BJ (cell line): ENCODE results near the gene ZNF593. TPM values are rescaled to one million over a fixed set of nuclear protein-coding genes. Genes with fewer than 3 reads are reported as not detected.
A peak's percentile ranks its signal among the peaks of the same experiment; 100 is the strongest.

Source experiments
- CTCF ChIA-PET: fragments of 350-600 bp; formaldehyde crosslinking; extraction: SDS; loops from one replicate; lab custom pipeline; 2021; ENCODE audit warnings: antibody characterized with exemption, inconsistent platforms; lab: Yijun Ruan, JAX
- POLR2A ChIA-PET: fragments of 300-600 bp; sonication (Branson Sonifier 250); formaldehyde crosslinking; extraction: SDS; loops from one replicate; lab custom pipeline; 2021; ENCODE audit warnings: antibody characterized with exemption; lab: Charles Lee
- DNase-seq: peaks from one replicate; pipeline ENCODE4 v3.0.0-alpha.2; 2011; ENCODE audit warnings: low read depth
- H3K27me3 ChIP-seq: 2 replicates; pipeline ENCODE4 v1.6.0; 2011; ENCODE audit warnings: low read length; ENCODE audit not compliant: control insufficient read depth, insufficient read depth
- H3K36me3 ChIP-seq: 2 replicates; pipeline ENCODE4 v1.5.1; 2011; ENCODE audit warnings: low read length; ENCODE audit not compliant: control insufficient read depth, insufficient read depth
- H3K4me3 ChIP-seq: 2 replicates; pipeline ENCODE4 v1.5.1; 2011; ENCODE audit warnings: low read depth, mild to moderate bottlenecking, control low read depth, low read length
- polyA plus RNA-seq: library from polyadenylated mRNA; depleted of rRNA; stranded (reverse); fragments of >200 nt; gene quantifications from 2 replicates; pipeline ENCODE4 v1.2.3, GENCODE V29; 2011
- TF ChIP-seq, protein P1 (sequence below): IDR thresholded peaks from 2 replicates; pipeline ENCODE4 v1.5.1; 2011; ENCODE audit warnings: low read depth, mild to moderate bottlenecking, control low read depth, inconsistent platforms, low read length, moderate library complexity; ENCODE audit not compliant: insufficient read depth

The ZNF593 gene
- polyA plus RNA-seq, 1 experiment = 30.2 TPM

DNA sequence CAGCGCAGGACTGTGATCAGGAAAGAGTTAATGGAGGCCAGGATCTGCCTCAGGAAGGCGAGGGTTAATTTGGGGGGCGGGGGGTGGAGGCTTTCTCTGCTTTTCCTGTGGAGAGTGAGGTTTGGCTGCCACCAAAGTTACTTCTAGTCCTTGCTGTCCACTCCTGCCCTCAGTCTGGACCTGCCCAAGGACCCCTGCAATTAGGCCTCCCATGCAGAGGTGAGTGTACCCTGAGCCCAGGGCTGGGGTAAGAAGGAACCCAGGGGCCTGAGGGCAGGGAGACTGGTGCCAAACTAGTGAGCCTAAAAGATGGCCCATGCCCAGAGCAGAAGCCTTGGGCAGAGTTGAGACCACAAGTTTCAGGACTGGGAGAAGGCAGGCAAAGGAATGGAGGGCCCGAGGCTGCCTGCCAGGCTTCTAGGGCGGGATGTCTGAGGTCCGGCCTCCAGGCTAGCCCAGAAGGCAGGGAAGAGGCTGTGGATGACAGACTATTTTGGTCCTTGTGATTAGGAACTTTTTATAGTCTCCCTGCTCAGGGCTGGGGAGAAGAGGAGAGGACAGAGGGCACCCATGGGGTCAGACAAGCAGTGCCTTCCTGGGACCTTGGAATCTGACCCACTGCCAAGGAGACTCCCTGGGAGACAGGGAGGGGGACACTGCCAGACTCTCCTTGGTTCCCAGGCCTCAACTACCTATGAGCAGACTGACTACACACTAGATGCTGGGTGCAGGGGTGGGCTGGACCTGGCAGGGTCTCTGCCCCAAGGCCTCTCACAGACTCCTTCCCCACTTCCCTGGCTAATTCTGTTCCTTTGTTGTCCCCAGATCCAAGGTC is 10.6 kb upstream of the ZNF593 start, which contains the start of gene FAM110D:
TSS of gene FAM110D (plus strand) at position 172 of the 835 bp plus-strand sequence. CDS start 2,213 bp downstream, outside the sequence.
- ChIA-PET CTCF (interaction anchor here (1.8 kb wide), 1 partner anchor 14 kb away, joined by 6 read pairs; no protein-coding TSS in a partner anchor), POLR2A (no interaction called here)
- peaks cover 19% of the 10 kb centered on the region for H3K27me3 ChIP-seq
- no peak within 1 kb of the TSS for H3K4me3 ChIP-seq
- TF ChIP-seq, protein P1, sequence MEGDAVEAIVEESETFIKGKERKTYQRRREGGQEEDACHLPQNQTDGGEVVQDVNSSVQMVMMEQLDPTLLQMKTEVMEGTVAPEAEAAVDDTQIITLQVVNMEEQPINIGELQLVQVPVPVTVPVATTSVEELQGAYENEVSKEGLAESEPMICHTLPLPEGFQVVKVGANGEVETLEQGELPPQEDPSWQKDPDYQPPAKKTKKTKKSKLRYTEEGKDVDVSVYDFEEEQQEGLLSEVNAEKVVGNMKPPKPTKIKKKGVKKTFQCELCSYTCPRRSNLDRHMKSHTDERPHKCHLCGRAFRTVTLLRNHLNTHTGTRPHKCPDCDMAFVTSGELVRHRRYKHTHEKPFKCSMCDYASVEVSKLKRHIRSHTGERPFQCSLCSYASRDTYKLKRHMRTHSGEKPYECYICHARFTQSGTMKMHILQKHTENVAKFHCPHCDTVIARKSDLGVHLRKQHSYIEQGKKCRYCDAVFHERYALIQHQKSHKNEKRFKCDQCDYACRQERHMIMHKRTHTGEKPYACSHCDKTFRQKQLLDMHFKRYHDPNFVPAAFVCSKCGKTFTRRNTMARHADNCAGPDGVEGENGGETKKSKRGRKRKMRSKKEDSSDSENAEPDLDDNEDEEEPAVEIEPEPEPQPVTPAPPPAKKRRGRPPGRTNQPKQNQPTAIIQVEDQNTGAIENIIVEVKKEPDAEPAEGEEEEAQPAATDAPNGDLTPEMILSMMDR = no peak
- no peak for DNase-seq
- H3K36me3 ChIP-seq = no peaks in the 10 kb centered on the region

DNA sequence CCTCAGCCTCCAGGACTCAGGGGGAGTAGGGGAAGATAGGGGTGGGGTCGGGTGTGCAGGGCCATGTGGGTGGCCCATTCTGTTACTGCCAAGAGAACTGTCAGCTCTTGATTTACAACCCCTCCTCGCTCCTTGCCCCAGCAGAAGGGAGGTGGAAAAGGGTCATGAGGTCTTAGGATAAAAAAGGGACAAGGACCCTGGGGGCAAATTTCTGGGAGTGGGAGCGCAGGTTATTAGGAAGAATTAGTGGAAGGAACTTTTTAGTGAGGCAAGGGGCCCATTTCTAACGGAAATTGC is 10.0 kb upstream of the ZNF593 start:
- Histone ChIP-seq H3K36me3 (no peaks in the 10 kb centered on the region), H3K4me3 (no peak overlapping the region), H3K27me3 (peaks cover 19% of the 10 kb centered on the region)
- TF ChIP-seq, protein P1 = no peak
- no peak for DNase-seq
- CTCF ChIA-PET = interaction anchor here (1.8 kb wide), 1 partner anchor 15 kb away, joined by 6 read pairs; no protein-coding TSS in a partner anchor
- POLR2A ChIA-PET = interaction anchor here (0.6 kb wide), 1 partner anchor 70 kb away, joined by 3 read pairs; no protein-coding TSS in a partner anchor

DNA sequence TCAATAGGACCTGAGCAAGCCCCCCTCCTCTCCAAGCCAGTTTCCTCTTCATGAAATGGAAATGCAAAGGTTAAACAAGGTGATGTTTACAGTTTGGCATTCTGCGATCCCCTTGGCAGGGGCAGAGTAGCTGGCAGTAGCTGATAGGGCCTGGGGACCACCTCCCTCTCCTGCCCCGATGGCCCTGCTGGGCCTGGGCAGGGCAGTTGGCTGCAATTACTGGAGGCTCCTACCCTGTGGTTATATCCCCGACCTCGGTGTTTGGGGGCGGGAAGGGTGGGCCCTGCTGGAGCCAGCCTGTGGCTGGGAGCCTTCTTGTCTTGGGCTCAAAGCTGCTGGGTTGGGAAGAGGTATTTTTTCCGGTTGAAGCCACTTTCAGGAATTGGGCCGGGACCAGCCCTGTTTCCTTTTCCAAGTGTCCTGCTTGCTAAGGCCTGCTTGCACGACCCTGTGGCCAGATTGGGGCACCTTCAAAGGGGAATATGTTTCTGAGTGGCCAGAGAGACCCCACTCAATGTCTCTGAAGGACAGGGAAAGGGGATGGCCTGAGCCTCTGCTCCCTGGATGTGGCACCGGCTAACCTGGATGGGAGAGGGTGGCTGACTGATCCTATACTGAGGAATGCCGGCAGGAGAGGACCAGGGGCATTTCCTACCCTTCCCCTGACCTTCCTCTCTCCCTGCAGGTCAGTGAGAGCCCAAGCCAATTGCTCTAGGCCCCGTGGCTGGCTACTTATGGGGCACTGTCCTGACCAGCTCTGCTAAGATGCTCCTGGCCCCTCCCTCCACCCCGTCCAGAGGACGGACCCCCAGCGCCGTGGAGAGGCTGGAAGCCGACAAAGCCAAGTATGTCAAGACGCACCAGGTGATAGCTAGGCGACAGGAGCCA is 8.9 kb upstream of the ZNF593 start:
- Histone ChIP-seq H3K27me3 (peaks cover 15% of the 10 kb centered on the region), H3K36me3 (no peaks in the 10 kb centered on the region), H3K4me3 (no peak overlapping the region; the same call in 1 of the 2 replicates)
- ChIA-PET CTCF (interaction anchor here (0.6 to 2.5 kb wide), 7 partner anchors 9 to 243 kb away, joined by 3 to 6 read pairs (median 4); partner anchors contain the start of gene ZNF593), POLR2A (no interaction called here)
- DNase-seq = no peak
- TF ChIP-seq, protein P1 = no peak

DNA sequence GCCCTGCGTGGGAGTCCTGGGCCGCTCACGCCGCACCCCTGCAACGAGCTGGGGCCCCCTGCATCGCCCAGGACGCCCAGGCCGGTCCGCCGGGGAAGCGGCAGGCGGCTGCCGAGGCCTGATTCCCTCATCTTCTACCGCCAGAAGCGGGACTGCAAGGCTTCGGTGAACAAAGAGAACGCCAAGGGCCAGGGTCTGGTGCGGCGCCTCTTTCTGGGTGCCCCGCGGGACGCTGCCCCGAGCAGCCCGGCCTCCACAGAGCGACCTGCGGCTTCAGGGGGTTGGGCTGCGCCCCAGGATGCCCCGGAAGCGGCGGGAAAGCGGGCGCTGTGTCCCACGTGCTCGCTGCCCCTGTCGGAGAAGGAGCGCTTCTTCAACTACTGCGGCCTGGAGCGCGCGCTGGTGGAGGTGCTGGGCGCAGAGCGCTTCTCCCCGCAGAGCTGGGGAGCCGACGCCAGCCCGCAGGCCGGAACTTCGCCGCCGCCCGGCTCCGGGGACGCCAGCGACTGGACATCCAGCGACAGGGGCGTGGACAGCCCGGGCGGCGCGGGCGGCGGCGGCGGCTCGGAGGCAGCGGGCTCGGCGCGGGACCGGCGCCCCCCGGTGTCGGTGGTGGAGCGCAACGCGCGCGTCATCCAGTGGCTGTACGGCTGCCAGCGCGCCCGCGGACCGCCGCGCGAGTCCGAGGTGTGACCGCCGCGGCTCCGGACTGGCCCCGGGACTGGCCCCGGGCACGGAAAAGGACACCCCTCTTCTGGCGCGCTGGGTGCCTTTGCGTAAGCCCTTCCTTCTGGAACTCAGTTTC is 8.1 kb upstream of the ZNF593 start:
- ChIA-PET CTCF (interaction anchor here (0.6 to 2.5 kb wide), 9 partner anchors 8 to 244 kb away, joined by 3 to 6 read pairs (median 3); partner anchors contain the start of gene ZNF593), POLR2A (no interaction called here)
- no peak for DNase-seq
- H3K4me3 ChIP-seq = peak overlapping the region; percentile 42
- TF ChIP-seq, protein P1 = 0 out of 2 replicates have a peak, but pooled peaks have one; percentile 2
- no peaks in the 10 kb centered on the region for H3K36me3 ChIP-seq
- peaks cover 10% of the 10 kb centered on the region for H3K27me3 ChIP-seq
